ENCODE measurements around the gene NDUFS2.
A peak's percentile ranks its signal among the peaks of the same experiment; 100 is the strongest.

Gene NDUFS2

GRCh38 chr1:161164901-161165610 lies 37.1 kb upstream of the NDUFS2 start:
- no peak for DNase-seq (ENCODE audit: low read depth)
- TF ChIP-seq, protein P1, sequence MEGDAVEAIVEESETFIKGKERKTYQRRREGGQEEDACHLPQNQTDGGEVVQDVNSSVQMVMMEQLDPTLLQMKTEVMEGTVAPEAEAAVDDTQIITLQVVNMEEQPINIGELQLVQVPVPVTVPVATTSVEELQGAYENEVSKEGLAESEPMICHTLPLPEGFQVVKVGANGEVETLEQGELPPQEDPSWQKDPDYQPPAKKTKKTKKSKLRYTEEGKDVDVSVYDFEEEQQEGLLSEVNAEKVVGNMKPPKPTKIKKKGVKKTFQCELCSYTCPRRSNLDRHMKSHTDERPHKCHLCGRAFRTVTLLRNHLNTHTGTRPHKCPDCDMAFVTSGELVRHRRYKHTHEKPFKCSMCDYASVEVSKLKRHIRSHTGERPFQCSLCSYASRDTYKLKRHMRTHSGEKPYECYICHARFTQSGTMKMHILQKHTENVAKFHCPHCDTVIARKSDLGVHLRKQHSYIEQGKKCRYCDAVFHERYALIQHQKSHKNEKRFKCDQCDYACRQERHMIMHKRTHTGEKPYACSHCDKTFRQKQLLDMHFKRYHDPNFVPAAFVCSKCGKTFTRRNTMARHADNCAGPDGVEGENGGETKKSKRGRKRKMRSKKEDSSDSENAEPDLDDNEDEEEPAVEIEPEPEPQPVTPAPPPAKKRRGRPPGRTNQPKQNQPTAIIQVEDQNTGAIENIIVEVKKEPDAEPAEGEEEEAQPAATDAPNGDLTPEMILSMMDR (conservative IDR thresholded peaks at IDR 0.05; ENCODE audit: control insufficient read depth, insufficient read depth, low read depth, low read length), result no peak
- H3K4me3 ChIP-seq (ENCODE audit: control insufficient read depth, low read depth, low read length), result peak overlapping the region; percentile 81

DNA sequence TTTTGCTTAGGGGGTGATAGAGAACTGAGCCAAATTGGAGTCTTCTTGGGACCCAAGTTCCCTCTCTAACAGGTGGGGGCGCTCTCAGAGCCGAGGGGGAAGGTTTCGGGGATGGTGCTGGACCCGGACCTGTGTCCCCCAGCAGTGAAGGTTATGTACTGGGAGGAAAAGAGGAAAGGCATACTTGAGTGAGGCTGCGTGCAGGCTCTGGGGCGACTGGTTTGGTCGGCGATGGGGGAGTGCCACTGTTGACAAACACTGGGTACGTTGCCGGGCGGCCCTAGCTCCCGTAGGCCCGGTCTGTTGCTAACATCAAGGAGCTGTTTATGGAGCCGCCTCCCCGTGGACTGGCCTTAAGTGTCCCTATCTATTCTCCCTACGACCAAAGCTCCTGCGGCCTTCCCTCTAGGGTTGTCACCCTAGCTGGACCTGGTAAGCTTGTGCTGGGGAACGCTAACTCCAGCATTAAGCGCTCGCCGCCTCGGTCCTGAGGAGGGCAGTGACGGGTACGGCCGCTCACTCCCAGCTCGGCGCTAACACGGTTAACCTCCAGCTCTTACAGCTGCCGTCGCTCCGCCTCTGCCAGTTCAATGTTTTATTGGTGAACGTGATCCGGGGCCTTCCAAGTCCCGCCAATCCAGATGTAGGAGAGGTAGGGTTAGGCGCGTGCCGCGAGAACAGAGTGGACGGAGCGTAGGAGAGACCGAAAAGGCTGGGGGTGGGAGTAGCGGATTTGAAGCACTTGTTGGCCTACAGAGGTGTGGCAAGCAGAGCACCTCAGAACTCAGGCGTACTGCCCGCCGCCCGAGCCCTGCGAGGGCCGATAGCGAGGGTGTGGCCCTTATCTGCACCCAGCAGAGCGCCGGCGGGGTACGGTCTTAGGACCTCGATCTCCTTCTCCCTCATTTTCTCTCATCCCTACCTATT lies 36.2 kb upstream of the NDUFS2 start, which contains the start of gene PPOX:
Gene PPOX (plus strand): TSS at position 685 of the 927 bp plus-strand sequence. CDS start 422 bp downstream, outside the sequence.
- TF ChIP-seq, protein P1 (conservative IDR thresholded peaks at IDR 0.05; ENCODE audit: control insufficient read depth, insufficient read depth, low read depth, low read length), result peak; percentile 57
- peak within 1 kb of the TSS; percentile 81 for H3K4me3 ChIP-seq (ENCODE audit: control insufficient read depth, low read depth, low read length)
- peak; percentile 98 for DNase-seq (ENCODE audit: low read depth)

DNA sequence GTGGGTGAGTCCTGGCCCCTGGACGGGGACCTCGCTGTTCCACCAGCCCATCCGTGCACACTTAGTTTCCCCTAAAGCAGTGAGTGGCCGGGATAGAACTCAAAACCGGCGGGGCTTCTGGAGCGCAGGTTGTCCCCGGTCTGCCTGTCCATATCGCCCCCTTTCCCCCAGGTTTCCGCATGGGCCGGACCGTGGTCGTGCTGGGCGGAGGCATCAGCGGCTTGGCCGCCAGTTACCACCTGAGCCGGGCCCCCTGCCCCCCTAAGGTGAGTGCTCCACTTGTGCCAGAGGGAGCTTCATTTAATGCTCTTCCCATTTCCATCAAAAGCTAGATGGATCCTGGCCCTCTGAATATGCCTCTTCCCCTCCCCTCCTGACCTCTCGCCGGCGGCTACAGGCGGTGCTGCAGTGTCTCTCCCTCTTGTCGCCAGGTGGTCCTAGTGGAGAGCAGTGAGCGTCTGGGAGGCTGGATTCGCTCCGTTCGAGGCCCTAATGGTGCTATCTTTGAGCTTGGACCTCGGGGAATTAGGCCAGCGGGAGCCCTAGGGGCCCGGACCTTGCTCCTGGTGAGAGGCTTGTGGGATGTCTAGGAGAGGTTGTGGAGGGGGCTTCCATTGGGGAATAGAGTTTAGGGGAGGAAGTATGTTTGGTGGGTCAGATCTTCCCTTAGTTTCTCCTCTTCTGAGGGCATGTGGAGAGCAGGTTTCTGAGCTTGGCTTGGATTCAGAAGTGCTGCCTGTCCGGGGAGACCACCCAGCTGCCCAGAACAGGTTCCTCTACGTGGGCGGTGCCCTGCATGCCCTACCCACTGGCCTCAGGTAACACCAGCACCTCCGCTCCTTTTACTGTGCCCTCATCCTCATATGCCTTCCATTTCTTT lies 35.3 kb upstream of the NDUFS2 start:
- DNase-seq (ENCODE audit: low read depth), result no peak
- peak overlapping the region; percentile 81 for H3K4me3 ChIP-seq (ENCODE audit: control insufficient read depth, low read depth, low read length)
- TF ChIP-seq, protein P1 (conservative IDR thresholded peaks at IDR 0.05; ENCODE audit: control insufficient read depth, insufficient read depth, low read depth, low read length), result no peak

DNA sequence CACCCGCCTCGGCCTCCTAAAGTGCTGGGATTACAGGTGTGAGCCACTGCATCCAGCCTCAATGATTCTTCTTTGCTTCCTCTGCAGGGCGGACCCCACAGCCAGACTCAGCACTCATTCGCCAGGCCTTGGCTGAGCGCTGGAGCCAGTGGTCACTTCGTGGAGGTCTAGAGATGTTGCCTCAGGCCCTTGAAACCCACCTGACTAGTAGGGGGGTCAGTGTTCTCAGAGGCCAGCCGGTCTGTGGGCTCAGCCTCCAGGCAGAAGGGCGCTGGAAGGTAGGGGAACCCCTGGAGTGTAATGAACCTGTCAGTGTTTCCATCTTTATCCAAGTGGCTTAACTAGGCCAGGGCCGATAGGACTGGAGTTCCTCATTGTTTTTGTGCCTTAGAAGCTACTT lies 33.3 kb upstream of the NDUFS2 start:
- TF ChIP-seq, protein P1 (conservative IDR thresholded peaks at IDR 0.05; ENCODE audit: control insufficient read depth, insufficient read depth, low read depth, low read length), result no peak
- no peak overlapping the region for H3K4me3 ChIP-seq (ENCODE audit: control insufficient read depth, low read depth, low read length)
- no peak for DNase-seq (ENCODE audit: low read depth)

- H3K4me3 ChIP-seq (ENCODE audit: control insufficient read depth, low read depth, low read length), result no peak overlapping the region
- TF ChIP-seq, protein P1 (conservative IDR thresholded peaks at IDR 0.05; ENCODE audit: control insufficient read depth, insufficient read depth, low read depth, low read length), result peak; percentile 41
- peak; percentile 38 for DNase-seq (ENCODE audit: low read depth)
Observed at GRCh38 chr1:161171191-161171590, 31.0 kb upstream of the NDUFS2 start.

GRCh38 chr1:161171696-161172095 lies 30.5 kb upstream of the NDUFS2 start:
- no peak overlapping the region for H3K4me3 ChIP-seq (ENCODE audit: control insufficient read depth, low read depth, low read length)
- DNase-seq (ENCODE audit: low read depth), result no peak
- TF ChIP-seq, protein P1 (conservative IDR thresholded peaks at IDR 0.05; ENCODE audit: control insufficient read depth, insufficient read depth, low read depth, low read length), result no peak

All from fibroblast of mammary gland (primary cell).